Brain microvascular endothelial cell (primary cell): ENCODE results near the gene LAMB1.

Source experiments
- DNase-seq: peaks from one replicate; pipeline ENCODE4 v3.0.0-alpha.2; 2020
- H3K27ac ChIP-seq: fragments of 250-450 bp; sonication (Bioruptor Pico); 2 replicates; pipeline ENCODE4 v1.5.1; 2020; ENCODE audit warnings: mild to moderate bottlenecking, moderate library complexity
- H3K27me3 ChIP-seq: fragments of 250-450 bp; sonication (Bioruptor Pico); replicated peaks from 2 replicates; pipeline ENCODE4 v1.5.1; 2020; ENCODE audit warnings: mild to moderate bottlenecking
- H3K36me3 ChIP-seq: fragments of 250-450 bp; sonication (Bioruptor Pico); replicated peaks from 2 replicates; pipeline ENCODE4 v1.5.1; 2020; ENCODE audit warnings: mild to moderate bottlenecking
- H3K4me3 ChIP-seq: 2 replicates; pipeline ENCODE4 v1.5.1; 2011; ENCODE audit warnings: low read depth, mild to moderate bottlenecking, control low read depth, low read length, moderate library complexity
- in situ Hi-C: cut with HindIII; loops from 2 replicates; pipeline ENCODE4 v1.10.0; 2017; ENCODE audit warnings: low sequenced_read_pairs, low pct_ligation_motif_present
- TF ChIP-seq, protein P1 (sequence below): IDR thresholded peaks from 2 replicates; pipeline ENCODE4 v1.5.1; 2011; ENCODE audit warnings: low read depth, mild to moderate bottlenecking, moderate library complexity, low read length, control low read depth, inconsistent platforms; ENCODE audit errors: missing control alignments

LAMB1 gene

DNA sequence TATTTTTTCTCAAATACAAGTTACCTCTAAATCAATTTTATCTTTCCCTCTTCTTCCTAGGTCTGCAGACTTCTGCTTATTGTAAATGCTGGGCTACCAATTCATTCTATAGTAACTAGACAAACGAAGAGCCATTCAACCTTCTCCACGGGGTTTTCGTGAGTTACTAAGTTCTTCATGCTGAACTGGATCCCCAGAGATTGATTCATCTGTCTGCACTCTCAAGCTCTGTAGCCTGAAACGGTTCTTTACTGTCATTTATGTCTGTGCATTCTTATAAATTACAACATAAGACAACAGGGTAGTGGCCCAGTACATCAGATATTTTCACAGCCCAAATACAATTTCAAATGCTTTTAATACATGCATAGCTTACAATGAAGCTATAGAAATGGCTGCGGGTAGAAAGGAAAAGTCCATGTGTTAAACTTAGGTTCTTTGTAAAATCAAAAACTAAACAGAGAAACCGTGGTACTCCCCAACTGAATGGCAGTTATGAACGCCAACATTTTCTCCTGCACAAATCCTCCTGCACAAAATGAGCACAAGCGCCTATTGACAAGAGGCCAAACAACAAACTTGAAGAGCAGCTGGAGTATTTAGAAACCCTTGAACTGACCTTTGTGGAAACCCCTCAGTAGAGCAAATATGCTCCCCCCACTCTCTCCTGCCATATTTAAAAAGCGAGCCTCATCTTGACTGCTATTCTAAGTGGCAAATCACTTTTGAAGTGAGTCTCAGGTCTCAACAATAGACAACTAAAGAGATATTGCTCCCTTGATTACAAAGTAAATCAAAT lies 20.7 kb downstream of the LAMB1 start:
- DNase-seq = no peak
- Histone ChIP-seq H3K27ac (no peak overlapping the region), H3K27me3 (no peaks in the 10 kb centered on the region), H3K4me3 (no peak overlapping the region), H3K36me3 (peaks cover 96% of the 10 kb centered on the region)
- TF ChIP-seq, protein P1, sequence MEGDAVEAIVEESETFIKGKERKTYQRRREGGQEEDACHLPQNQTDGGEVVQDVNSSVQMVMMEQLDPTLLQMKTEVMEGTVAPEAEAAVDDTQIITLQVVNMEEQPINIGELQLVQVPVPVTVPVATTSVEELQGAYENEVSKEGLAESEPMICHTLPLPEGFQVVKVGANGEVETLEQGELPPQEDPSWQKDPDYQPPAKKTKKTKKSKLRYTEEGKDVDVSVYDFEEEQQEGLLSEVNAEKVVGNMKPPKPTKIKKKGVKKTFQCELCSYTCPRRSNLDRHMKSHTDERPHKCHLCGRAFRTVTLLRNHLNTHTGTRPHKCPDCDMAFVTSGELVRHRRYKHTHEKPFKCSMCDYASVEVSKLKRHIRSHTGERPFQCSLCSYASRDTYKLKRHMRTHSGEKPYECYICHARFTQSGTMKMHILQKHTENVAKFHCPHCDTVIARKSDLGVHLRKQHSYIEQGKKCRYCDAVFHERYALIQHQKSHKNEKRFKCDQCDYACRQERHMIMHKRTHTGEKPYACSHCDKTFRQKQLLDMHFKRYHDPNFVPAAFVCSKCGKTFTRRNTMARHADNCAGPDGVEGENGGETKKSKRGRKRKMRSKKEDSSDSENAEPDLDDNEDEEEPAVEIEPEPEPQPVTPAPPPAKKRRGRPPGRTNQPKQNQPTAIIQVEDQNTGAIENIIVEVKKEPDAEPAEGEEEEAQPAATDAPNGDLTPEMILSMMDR = no peak
- in situ Hi-C loops = no loop called here

DNA sequence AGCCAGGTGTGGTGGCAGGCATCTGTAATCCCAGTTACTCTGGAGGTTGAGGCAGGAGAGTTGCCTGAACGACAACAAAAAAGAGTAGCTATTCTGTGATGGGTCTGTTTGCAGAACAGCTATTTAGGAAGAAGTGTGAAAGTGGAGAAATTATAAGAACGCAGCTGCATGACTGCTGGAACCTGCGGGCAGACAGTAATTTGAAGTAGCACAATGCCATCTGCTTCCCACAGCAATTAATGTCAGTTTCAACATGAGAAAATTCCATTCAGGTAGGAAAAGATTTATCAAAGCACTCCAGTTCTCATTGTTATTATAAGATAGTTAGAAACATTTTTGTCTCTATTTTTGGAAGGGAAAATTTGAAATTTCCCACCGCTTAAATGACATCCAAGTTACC lies 21.5 kb downstream of the LAMB1 start:
- Histone ChIP-seq H3K36me3 (peaks cover 93% of the 10 kb centered on the region), H3K27me3 (no peaks in the 10 kb centered on the region), H3K27ac (no peak overlapping the region), H3K4me3 (no peak overlapping the region)
- TF ChIP-seq, protein P1 = no peak
- in situ Hi-C loops = no loop called here
- no peak for DNase-seq

DNA sequence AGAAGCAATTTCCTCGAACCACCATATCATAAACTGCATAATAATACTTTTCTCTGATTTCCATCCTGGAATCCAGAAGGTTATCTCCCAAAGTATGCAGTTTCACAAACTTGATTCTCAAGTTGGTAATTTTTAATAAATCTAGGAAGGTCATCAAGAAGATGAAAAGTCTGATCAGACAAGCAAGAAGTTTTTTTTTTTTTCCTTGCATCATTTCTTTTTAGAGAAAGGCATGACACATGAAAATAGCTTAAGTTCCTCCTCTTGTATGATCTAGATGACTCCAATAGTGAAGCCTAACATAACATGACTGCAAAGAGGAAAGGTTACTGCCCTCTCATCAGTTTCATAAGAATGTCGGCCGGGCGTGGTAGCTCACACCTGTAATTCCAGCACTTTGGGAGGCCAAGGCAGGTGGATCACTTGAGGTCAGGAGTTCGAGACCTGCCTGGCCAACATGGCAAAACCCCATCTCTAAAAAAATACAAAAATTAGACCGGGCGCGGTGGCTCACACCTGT lies 22.2 kb downstream of the LAMB1 start:
- H3K27me3 ChIP-seq = no peaks in the 10 kb centered on the region
- H3K27ac ChIP-seq = no peak overlapping the region
- DNase-seq = no peak
- TF ChIP-seq, protein P1 = no peak
- in situ Hi-C loops = no loop called here
- H3K36me3 ChIP-seq = peaks cover 93% of the 10 kb centered on the region
- H3K4me3 ChIP-seq = no peak overlapping the region

DNA sequence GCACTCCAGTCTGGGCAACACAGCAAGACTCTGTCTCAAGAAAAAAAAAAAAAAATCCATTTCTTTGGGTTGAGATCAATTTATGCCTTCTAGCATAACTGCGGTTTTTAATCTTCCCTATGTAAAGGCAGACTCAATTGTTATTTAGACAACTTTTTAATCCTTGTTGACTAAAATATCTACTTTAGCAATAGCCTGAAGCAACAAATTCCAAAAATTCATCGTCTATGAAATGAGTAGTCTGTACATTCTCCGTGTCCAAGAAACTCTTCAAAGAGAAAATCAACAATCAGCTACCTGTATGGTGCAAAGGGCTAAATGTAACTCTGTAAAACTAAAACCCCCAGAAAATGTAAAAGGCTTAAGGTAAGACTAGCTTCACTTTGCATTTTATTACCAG lies 22.8 kb downstream of the LAMB1 start:
- TF ChIP-seq, protein P1 = no peak
- H3K36me3 ChIP-seq = peaks cover 93% of the 10 kb centered on the region
- H3K4me3 ChIP-seq = no peak overlapping the region
- no peak for DNase-seq
- H3K27me3 ChIP-seq = no peaks in the 10 kb centered on the region
- no peak overlapping the region for H3K27ac ChIP-seq
- in situ Hi-C loops = no loop called here

DNA sequence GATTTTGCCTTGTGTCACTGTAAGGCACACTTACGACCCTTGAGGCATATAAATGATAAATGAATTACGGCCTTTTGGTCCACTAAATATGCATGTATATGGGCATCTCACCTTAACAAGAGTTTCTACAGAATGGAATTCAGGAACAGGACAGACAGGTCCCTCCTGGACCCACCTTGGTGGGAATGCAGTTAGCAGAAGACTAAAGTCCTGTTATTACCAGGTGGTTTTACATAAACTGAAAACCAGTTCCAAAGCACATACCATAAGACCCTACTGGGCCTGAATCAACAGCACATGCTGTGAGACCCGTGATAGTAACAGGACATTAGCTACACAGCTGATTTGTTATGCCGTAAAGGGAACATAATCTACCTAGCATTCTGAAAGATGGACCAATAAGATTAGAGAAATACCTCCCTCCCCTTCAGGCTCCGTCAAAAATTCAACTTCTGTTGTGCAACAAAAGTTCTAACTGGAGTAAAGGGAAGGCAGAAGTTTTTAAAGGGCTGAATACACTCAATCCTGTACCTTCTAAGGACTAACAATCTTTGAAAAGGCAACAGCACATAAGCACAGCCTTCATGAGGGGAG lies 24.0 kb downstream of the LAMB1 start:
- no peak for DNase-seq
- H3K4me3 ChIP-seq = no peak overlapping the region
- no peak overlapping the region for H3K27ac ChIP-seq
- H3K36me3 ChIP-seq = peaks cover 90% of the 10 kb centered on the region
- H3K27me3 ChIP-seq = no peaks in the 10 kb centered on the region
- TF ChIP-seq, protein P1 = no peak
- in situ Hi-C loops = no loop called here
